HepG2 (cell line): ENCODE data around the gene ACTR10. TPM values are rescaled to one million over a fixed set of nuclear protein-coding genes. Genes with fewer than 3 reads are reported as not detected.

Experiments
- ATAC-seq: fragments of 200-7000 bp; cut with Tn5 transposase; 3 replicates; pipeline ENCODE4 v1.9.1; 2020; ENCODE audit warnings: mild to moderate bottlenecking, moderate library complexity
- BruUV-seq: library from RNA; stranded (reverse); fragments of 400-500 nt; replicated peaks from 2 replicates; lab custom pipeline; 2021; lab: Mats Ljungman, UMichigan
- CTCF ChIA-PET: fragments of 300-600 bp; formaldehyde crosslinking; extraction: SDS; loops from one replicate; lab custom pipeline; 2021; ENCODE audit warnings: low total read pairs, inconsistent platforms, low intra/inter-chr PET ratio; lab: Yijun Ruan, JAX
- POLR2A ChIA-PET: fragments of 350-600 bp; sonication (Branson Sonifier 250); formaldehyde crosslinking; loops from one replicate; lab custom pipeline; 2020; ENCODE audit warnings: antibody characterized with exemption, inconsistent platforms; lab: Yijun Ruan, JAX
- DNase-seq: peaks from one replicate; pipeline ENCODE4 v3.0.0-alpha.2; 2015; ENCODE audit warnings: low spot score
- FAIRE-seq: peaks from 3 replicates; lab custom pipeline; 2011; peaks lifted over from hg19 to GRCh38; lab: Jason Lieb, UNC
- H2AFZ ChIP-seq: one replicate; pipeline ENCODE4 v1.6.1; 2011; ENCODE audit warnings: low read length, inconsistent platforms
- H3K27ac ChIP-seq: fragments of 300-600 bp; 3 replicates; pipeline ENCODE4 v1.8.0; 2011; ENCODE audit warnings: mixed run types, mild to moderate bottlenecking, mixed read lengths, low read length, inconsistent platforms; ENCODE audit not compliant: insufficient read depth; ENCODE audit errors: extremely low read length
- H3K27me3 ChIP-seq, 2 experiments: fragments of 200-600 bp in 1 of 2; 2 replicates in 1 of 2; 3 replicates in 1 of 2; pipeline versions ENCODE4 v1.6.0 to v1.8.0; 2011; ENCODE audit warnings: low read length in 2 of 2, mild to moderate bottlenecking in 2 of 2, moderate library complexity in 2 of 2, inconsistent platforms in 1 of 2; ENCODE audit not compliant: insufficient read depth in 2 of 2, control insufficient read depth in 1 of 2
- H3K36me3 ChIP-seq, 2 experiments: fragments of 200-600 bp in 1 of 2; replicated peaks in 1 of 2; 2 replicates in 1 of 2; 3 replicates in 1 of 2; pipeline versions ENCODE4 v1.5.1 to v1.8.0; 2011; ENCODE audit warnings: low read length in 2 of 2, inconsistent platforms in 1 of 2; ENCODE audit not compliant: insufficient read depth in 2 of 2, control insufficient read depth in 1 of 2
- H3K4me1 ChIP-seq: 2 replicates; pipeline ENCODE4 v1.5.1; 2012; ENCODE audit warnings: low read length, inconsistent platforms; ENCODE audit not compliant: insufficient read depth
- H3K4me2 ChIP-seq: 2 replicates; pipeline ENCODE4 v1.6.0; 2011; ENCODE audit warnings: low read depth, low read length, inconsistent platforms
- H3K4me3 ChIP-seq, 3 experiments: fragments of 200-600 bp in 1 of 3; sonication (generic), shearing (Covaris generic) in 1 of 3; replicated peaks in 1 of 3; 2 replicates each; pipeline ENCODE4 v1.5.1; 2011 to 2016; ENCODE audit warnings: low read length in 3 of 3, inconsistent platforms in 2 of 3, low read depth in 2 of 3, mild to moderate bottlenecking in 2 of 3, control low read depth in 1 of 3, mixed read lengths in 1 of 3; ENCODE audit not compliant: insufficient read depth in 1 of 3
- H3K79me2 ChIP-seq: one replicate; pipeline ENCODE4 v1.6.1; 2011; ENCODE audit warnings: low read length, inconsistent platforms; ENCODE audit not compliant: insufficient read depth
- H3K9ac ChIP-seq: 2 replicates; pipeline ENCODE4 v1.6.0; 2011; ENCODE audit warnings: mild to moderate bottlenecking, low read depth, low read length, inconsistent platforms; ENCODE audit not compliant: insufficient read depth
- H3K9me3 ChIP-seq: 2 replicates; pipeline ENCODE4 v1.5.1; 2012; ENCODE audit warnings: mild to moderate bottlenecking, low read length
- H4K20me1 ChIP-seq: 2 replicates; pipeline ENCODE4 v1.6.0; 2011; ENCODE audit warnings: inconsistent platforms, mild to moderate bottlenecking, low read length, moderate library complexity; ENCODE audit not compliant: insufficient read depth
- GFI1 ChIP-seq: sonication (generic); formaldehyde crosslinking; IDR thresholded peaks from 2 replicates; pipeline ENCODE4 v1.5.0; 2020; ENCODE audit warnings: missing genetic modification reagents, mild to moderate bottlenecking, borderline replicate concordance
- HDAC6 ChIP-seq: fragments of 200-600 bp; sonication (generic); IDR thresholded peaks from 2 replicates; pipeline ENCODE4 v1.7.0; 2017; ENCODE audit warnings: mild to moderate bottlenecking, antibody characterized with exemption, low read length, low read depth
- HINFP ChIP-seq: sonication (generic); formaldehyde crosslinking; IDR thresholded peaks from 2 replicates; pipeline ENCODE4 v1.4.0; 2020; ENCODE audit warnings: low read depth, mild to moderate bottlenecking, missing genetic modification reagents
- MBD4 ChIP-seq: IDR thresholded peaks from 2 replicates; pipeline ENCODE4 v1.6.1; 2012; ENCODE audit warnings: low read length, inconsistent platforms, borderline replicate concordance
- TCF7L2 ChIP-seq: IDR thresholded peaks from 2 replicates; pipeline ENCODE4 v1.6.1; 2011; ENCODE audit warnings: mild to moderate bottlenecking, low read depth, low read length, moderate library complexity
- ZBTB25 ChIP-seq: IDR thresholded peaks from 2 replicates; pipeline ENCODE4 v1.6.1; 2018; ENCODE audit warnings: missing genetic modification reagents
- ZHX2 ChIP-seq, 2 experiments: sonication (generic) in 1 of 2; formaldehyde crosslinking in 1 of 2; IDR thresholded peaks; 2 replicates each; pipeline versions ENCODE4 v1.6.1 to v1.9.0; 2014 to 2022; ENCODE audit warnings: antibody characterized with exemption in 1 of 2, borderline replicate concordance in 1 of 2, inconsistent platforms in 1 of 2, low read depth in 1 of 2, missing genetic modification reagents in 1 of 2
- ZNF354B ChIP-seq: sonication (generic); formaldehyde crosslinking; IDR thresholded peaks from 2 replicates; pipeline ENCODE4 v1.8.0; 2022; ENCODE audit warnings: mild to moderate bottlenecking, missing genetic modification reagents
- ZNF629 ChIP-seq: sonication (generic); formaldehyde crosslinking; conservative IDR thresholded peaks from 2 replicates; pipeline ENCODE4 v1.5.0; 2020; ENCODE audit warnings: missing genetic modification reagents
- ZNF780A ChIP-seq: sonication (generic); formaldehyde crosslinking; IDR thresholded peaks from 2 replicates; pipeline ENCODE4 v1.8.0; 2022; ENCODE audit warnings: mild to moderate bottlenecking, missing genetic modification reagents, moderate library complexity
- WGBS: methylation state at CpG from one replicate; pipeline ENCODE4 v1.1.6; 2017; ENCODE audit warnings: low lambda C conversion rate; 5-methylcytosine and 5-hydroxymethylcytosine counted together
- in situ Hi-C: cut with HindIII; loops from 2 replicates; pipeline ENCODE4 v1.10.0; 2017; ENCODE audit warnings: low pct_unique_long_range_greater_than_20kb; ENCODE audit not compliant: extremely low pct_ligation_motif_present
- intact Hi-C: fragments of 100-400 bp; cut with micrococcal nuclease; formaldehyde crosslinking; loops from one replicate; pipeline ENCODE4 v1.10.0; 2022; ENCODE audit not compliant: unreplicated experiment
- polyA plus RNA-seq, 8 experiments: library from polyadenylated mRNA; depleted of rRNA in 3 of 8; stranded (reverse) in 7 of 8; unstranded in 1 of 8; fragments of >200 nt; fragmentation: Illumina TruSeq in 4 of 8; extraction: Trizol in 4 of 8; gene quantifications; 2 replicates each; pipeline versions ENCODE4 v1.2.1 to v1.2.3, GENCODE V29; 2011 to 2016; ENCODE audit warnings: low read depth in 4 of 8, missing spikeins in 1 of 8, mixed read lengths in 1 of 8; ENCODE audit not compliant: insufficient read depth in 1 of 8
- total RNA-seq, 5 experiments: library from RNA; depleted of rRNA; stranded (reverse); fragments of >200 nt; fragmentation: Illumina TruSeq; extraction: Trizol; gene quantifications; 2 replicates each; pipeline ENCODE4 v1.2.3, GENCODE V29; 2016; ENCODE audit warnings: low read depth in 1 of 5

ACTR10 gene
- total and polyA plus RNA-seq, 2 of the 13 experiments (the other 11 are each of a cell fraction or from before 2014, with no cell fraction given) = 30.0 to 41.3 TPM

GRCh38 chr14:58282925-58283593 is 83.1 kb downstream of the ACTR10 start:
- Histone ChIP-seq H3K27ac (no peak overlapping the region), H2AFZ (no peak overlapping the region), H3K27me3 (no peaks in the 10 kb centered on the region), H3K4me2 (no peak overlapping the region), H3K4me1 (peaks cover 92% of the 10 kb centered on the region), H3K9ac (no peak overlapping the region), H4K20me1 (no peaks in the 10 kb centered on the region), H3K36me3 (peaks cover 8 to 52% of the 10 kb centered on the region in 2 experiments), H3K79me2 (peaks cover 84% of the 10 kb centered on the region), H3K9me3 (no peaks in the 10 kb centered on the region), H3K4me3 (no peak overlapping the region)
- WGBS = 95% methylated on average over 4 of the region's 4 CpGs
- no peak for DNase-seq
- BruUV-seq = TSS peak; percentile 2
- no peak for ATAC-seq
- CTCF ChIA-PET = no interaction called here
- POLR2A ChIA-PET = interaction anchor here (1.2 kb wide), 1 partner anchor 15 kb away, joined by 6 read pairs; the partner anchor contains the start of gene ARID4A
- intact Hi-C loops = no loop called here
- TF ChIP-seq HINFP = no peak
- TF ChIP-seq TCF7L2 = no peak
- no peak for TF ChIP-seq MBD4
- no peak for TF ChIP-seq ZNF629
- no peak for TF ChIP-seq HDAC6
- TF ChIP-seq ZHX2 (IDR thresholded peaks at IDR 0.05; ENCODE audit: low read depth) = no peak
- no peak for TF ChIP-seq ZHX2 (CRISPR knock-in tag; IDR thresholded peaks at IDR 0.05; ENCODE audit: borderline replicate concordance)
- TF ChIP-seq ZNF780A (CRISPR knock-in tag) = no peak
- TF ChIP-seq GFI1 (CRISPR knock-in tag) = no peak
- TF ChIP-seq ZNF354B (CRISPR knock-in tag) = no peak
- TF ChIP-seq ZBTB25 (CRISPR knock-in tag) = no peak
- no peak for FAIRE-seq
- in situ Hi-C loops = no loop called here
